Testis (tissue), 3 donors: Measurements from ENCODE around the gene SLC25A39. TPM values are rescaled to one million over a fixed set of nuclear protein-coding genes. Genes with fewer than 3 reads are reported as not detected.

ENCODE experiments used
- DNase-seq: peaks from one replicate; pipeline ENCODE4 v3.0.0-alpha.2; 2019
- H3K27ac ChIP-seq, 2 donors: fragments of 200-600 bp; sonication (generic); one replicate each; pipeline ENCODE4 v1.5.1; 2019
- H3K27me3 ChIP-seq: fragments of 200-600 bp; sonication (generic); one replicate; pipeline ENCODE4 v1.5.1; 2019
- H3K36me3 ChIP-seq: fragments of 200-600 bp; sonication (generic); one replicate; pipeline ENCODE4 v1.5.1; 2017; ENCODE audit warnings: low read depth; ENCODE audit errors: missing control alignments
- H3K4me1 ChIP-seq: fragments of 200-600 bp; sonication (generic); one replicate; pipeline ENCODE4 v1.5.1; 2019
- H3K4me3 ChIP-seq, 2 donors: fragments of 200-600 bp; sonication (generic); one replicate each; pipeline ENCODE4 v1.5.1; 2017 to 2019
- H3K9me3 ChIP-seq: fragments of 200-600 bp; sonication (generic); one replicate; pipeline ENCODE4 v1.5.1; 2017
- POLR2A ChIP-seq: fragments of 450-650 bp; IDR thresholded peaks from one replicate; pipeline ENCODE4 v1.6.1; 2017; ENCODE audit warnings: antibody characterized with exemption, mild to moderate bottlenecking, moderate library complexity
- whole genome bisulfite sequencing, 2 donors: methylation state at CpG; one replicate each; pipeline ENCODE4 v1.1.5; 2018; 5-methylcytosine and 5-hydroxymethylcytosine counted together
- intact Hi-C: fragments of 100-400 bp; cut with DNase I; formaldehyde crosslinking; loops from one replicate; pipeline ENCODE4 v1.15.1; 2023; ENCODE audit warnings: low total_unique reads
- polyA plus RNA-seq: library from polyadenylated mRNA; stranded (reverse); fragments of 350-450 nt; fragmentation: Illumina TruSeq; extraction: RNeasy Lipid Tissue Mini Kit (QIAGEN cat#74804); gene quantifications from one replicate; pipeline ENCODE4 v1.2.3, GENCODE V29; 2014; ENCODE audit warnings: low read depth, low replicate concordance; ENCODE audit not compliant: insufficient read depth
- total RNA-seq, 2 donors: library from RNA; depleted of rRNA; stranded (reverse); fragments of >200 nt; gene quantifications; one replicate each; pipeline ENCODE4 v1.2.3, GENCODE V29; 2016
- TF ChIP-seq, protein P1 (sequence below), 3 experiments: fragments of 450-650 bp in 2 of 3; fragments of 200-600 bp in 1 of 3; sonication (generic) in 1 of 3; IDR thresholded peaks; one replicate each; pipeline ENCODE4 v1.5.1; 2016 to 2019; ENCODE audit warnings: antibody characterized with exemption in 3 of 3, mild to moderate bottlenecking in 2 of 3, moderate library complexity in 1 of 3

Gene SLC25A39
- total and polyA plus RNA-seq, 3 donors from 2014 or later: 131 to 176 (median 141) TPM

DNA sequence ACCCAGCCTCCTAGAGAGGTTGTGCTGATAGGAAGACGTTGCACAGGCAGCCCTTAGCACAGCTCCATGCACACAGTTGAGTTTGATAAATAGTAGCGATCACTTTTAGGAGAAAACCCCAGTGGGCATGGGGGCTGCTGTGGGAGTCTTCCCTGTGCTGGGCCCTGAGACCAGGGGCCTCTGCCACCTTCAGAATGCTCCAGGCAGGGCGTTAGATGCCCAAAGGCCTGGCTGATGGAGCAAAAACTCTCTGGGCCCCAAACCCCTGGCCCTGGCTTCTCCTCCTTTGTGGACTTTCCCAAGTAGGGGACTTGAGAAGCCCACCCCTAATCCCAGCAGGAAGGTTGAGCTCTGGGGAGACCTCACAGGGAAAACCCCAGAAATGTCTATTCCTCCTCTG lies 42.4 kb downstream of the SLC25A39 start:
- Histone ChIP-seq H3K36me3 (no peaks in the 10 kb centered on the region), H3K4me1 (peaks cover 24% of the 10 kb centered on the region), H3K27me3 (no peaks in the 10 kb centered on the region), H3K4me3 (no peak overlapping the region), H3K27ac (no peak overlapping the region), H3K9me3 (no peaks in the 10 kb centered on the region)
- intact Hi-C loops: no loop called here
- 73 to 79% methylated on average over 3 of the region's 3 CpGs for WGBS, 2 donors
- TF ChIP-seq, protein P1, sequence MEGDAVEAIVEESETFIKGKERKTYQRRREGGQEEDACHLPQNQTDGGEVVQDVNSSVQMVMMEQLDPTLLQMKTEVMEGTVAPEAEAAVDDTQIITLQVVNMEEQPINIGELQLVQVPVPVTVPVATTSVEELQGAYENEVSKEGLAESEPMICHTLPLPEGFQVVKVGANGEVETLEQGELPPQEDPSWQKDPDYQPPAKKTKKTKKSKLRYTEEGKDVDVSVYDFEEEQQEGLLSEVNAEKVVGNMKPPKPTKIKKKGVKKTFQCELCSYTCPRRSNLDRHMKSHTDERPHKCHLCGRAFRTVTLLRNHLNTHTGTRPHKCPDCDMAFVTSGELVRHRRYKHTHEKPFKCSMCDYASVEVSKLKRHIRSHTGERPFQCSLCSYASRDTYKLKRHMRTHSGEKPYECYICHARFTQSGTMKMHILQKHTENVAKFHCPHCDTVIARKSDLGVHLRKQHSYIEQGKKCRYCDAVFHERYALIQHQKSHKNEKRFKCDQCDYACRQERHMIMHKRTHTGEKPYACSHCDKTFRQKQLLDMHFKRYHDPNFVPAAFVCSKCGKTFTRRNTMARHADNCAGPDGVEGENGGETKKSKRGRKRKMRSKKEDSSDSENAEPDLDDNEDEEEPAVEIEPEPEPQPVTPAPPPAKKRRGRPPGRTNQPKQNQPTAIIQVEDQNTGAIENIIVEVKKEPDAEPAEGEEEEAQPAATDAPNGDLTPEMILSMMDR (IDR thresholded peaks at IDR 0.05): no peak
- TF ChIP-seq POLR2A: no peak
- no peak for DNase-seq

DNA sequence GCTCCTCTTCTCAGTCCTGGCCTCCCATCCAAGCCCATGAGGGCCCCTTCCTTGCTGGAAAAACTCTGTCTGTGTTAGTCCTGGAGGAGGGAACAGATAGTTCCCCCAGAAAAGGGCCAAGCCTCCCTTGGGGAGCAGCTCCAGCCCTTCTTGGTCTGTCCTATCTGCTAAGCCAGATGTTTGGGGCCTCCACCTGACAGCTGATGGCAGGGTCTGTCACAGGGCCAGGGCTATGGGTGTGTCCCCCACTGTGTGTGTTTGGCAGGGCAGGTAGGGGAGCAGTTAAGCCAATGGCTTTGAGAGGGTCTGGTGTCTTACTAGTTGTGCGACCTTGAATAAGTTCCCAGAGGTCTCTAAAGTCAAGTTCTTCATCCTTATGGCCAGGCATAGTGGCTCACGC lies 43.1 kb downstream of the SLC25A39 start:
- no peaks in the 10 kb centered on the region for H3K9me3 ChIP-seq
- H3K4me1 ChIP-seq: peaks cover 24% of the 10 kb centered on the region
- no peaks in the 10 kb centered on the region for H3K36me3 ChIP-seq
- WGBS, 2 donors: 63 to 90% methylated on average over 1 to 2 of the region's 2 CpGs
- TF ChIP-seq, protein P1 (IDR thresholded peaks at IDR 0.05): no peak
- no peak for TF ChIP-seq POLR2A
- no peak overlapping the region for H3K4me3 ChIP-seq
- H3K27ac ChIP-seq: no peak overlapping the region
- intact Hi-C loops: no loop called here
- DNase-seq: no peak
- no peaks in the 10 kb centered on the region for H3K27me3 ChIP-seq

DNA sequence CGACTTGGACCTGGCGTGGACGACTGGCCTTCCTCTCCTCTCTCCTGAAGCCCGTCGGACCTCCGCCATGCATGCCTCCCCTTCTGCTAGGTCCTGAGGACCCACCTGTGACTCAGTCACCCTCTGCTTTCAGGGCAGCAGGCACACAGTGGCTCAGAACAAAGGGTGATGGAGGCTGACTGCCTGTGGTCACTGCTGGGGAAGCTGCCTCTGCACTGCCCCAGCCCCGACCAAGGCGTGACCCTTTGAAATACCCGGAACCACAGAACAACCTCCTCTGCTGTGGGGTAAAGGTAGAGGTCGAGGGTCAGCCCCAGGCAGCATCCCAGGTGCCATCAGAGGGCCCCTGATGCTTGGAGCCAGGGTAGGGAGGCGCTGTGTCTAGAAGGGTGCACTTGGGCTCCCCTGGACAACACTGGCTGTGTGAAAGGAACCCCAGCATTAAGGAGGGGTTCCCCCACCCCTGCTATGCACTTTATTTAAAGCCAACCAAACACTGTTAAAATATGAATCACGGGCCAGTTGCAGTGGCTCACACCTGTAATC lies 44.2 kb downstream of the SLC25A39 start:
- peak overlapping the region; percentile 42 to 79 for H3K27ac ChIP-seq
- peaks cover 24% of the 10 kb centered on the region for H3K4me1 ChIP-seq
- H3K9me3 ChIP-seq: no peaks in the 10 kb centered on the region
- TF ChIP-seq POLR2A: no peak
- TF ChIP-seq, protein P1 (IDR thresholded peaks at IDR 0.05): no peak
- H3K27me3 ChIP-seq: no peaks in the 10 kb centered on the region
- no peak for DNase-seq
- no peaks in the 10 kb centered on the region for H3K36me3 ChIP-seq
- WGBS, 2 donors: 51 to 56% methylated on average over 10 to 12 of the region's 12 CpGs
- intact Hi-C loops: no loop called here
- no peak overlapping the region for H3K4me3 ChIP-seq

DNA sequence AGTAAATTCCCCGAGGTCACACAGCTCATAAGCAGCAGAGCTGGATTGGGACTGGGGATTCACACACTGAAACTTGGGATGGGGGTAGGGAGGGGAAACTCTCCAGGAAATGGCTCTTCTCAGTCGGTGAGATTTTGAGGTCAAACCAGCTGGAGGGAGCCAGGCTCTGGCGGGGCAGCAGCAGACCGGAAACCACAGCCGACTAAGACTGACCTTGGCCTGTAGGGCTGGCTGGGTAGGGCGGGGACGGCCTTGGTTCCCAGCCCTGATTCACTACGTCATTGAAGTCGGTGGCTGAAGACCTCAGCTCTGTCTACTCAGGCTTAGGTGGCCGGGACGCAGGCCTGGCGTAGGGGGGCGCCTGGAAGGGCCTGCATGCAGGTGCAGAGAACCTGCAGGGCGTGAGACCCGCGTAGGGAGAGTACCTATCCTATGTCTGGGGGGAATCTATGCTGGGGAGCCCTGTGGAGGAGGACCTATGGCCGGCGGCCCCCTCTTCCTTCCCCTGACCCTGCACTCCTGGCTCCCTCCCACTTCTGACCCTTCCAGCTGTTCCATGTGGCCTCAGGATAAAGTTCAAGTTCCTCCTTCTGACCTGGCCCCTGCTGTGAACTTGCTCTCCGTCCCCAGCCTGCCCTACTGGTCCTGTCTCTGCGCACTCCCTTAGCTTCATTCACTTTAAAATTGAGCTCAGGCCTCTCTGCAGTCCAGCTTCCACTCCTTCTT lies 44.8 kb downstream of the SLC25A39 start:
- H3K4me3 ChIP-seq: no peak overlapping the region
- H3K36me3 ChIP-seq: no peaks in the 10 kb centered on the region
- no peaks in the 10 kb centered on the region for H3K9me3 ChIP-seq
- TF ChIP-seq, protein P1 (IDR thresholded peaks at IDR 0.05): no peak
- no peak for TF ChIP-seq POLR2A
- WGBS, 2 donors: 21 to 23% methylated on average over 12 to 20 of the region's 20 CpGs
- intact Hi-C loops: no loop called here
- no peaks in the 10 kb centered on the region for H3K27me3 ChIP-seq
- H3K4me1 ChIP-seq: peaks cover 24% of the 10 kb centered on the region
- DNase-seq: peak; percentile 89
- peak overlapping the region; percentile 42 to 79 for H3K27ac ChIP-seq

DNA sequence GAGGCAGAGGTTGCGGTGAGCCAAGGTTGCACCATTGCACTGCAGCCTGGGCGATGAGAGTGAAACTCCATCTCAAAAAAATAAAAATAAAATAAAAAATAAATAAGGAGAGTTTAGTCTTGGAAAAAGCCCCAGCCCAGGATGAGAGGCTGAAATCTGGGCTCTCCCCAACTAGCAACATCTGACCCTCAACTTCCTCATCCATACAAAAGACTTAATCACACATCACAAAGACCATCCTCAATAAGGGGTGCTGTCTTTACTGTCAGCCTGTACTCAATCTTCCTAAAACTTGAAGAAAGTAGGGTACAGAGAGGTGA lies 45.3 kb downstream of the SLC25A39 start:
- intact Hi-C loops: no loop called here
- peaks cover 24% of the 10 kb centered on the region for H3K4me1 ChIP-seq
- H3K27me3 ChIP-seq: no peaks in the 10 kb centered on the region
- H3K9me3 ChIP-seq: no peaks in the 10 kb centered on the region
- TF ChIP-seq, protein P1 (IDR thresholded peaks at IDR 0.05): no peak
- no peak for TF ChIP-seq POLR2A
- WGBS, 2 donors: 84 to 85% methylated on average over 2 of the region's 2 CpGs
- H3K27ac ChIP-seq: peak overlapping the region in 1 of 2 donors; percentile 79
- DNase-seq: no peak
- no peaks in the 10 kb centered on the region for H3K36me3 ChIP-seq
- H3K4me3 ChIP-seq: no peak overlapping the region
